ENCODE data around the gene CARMIL3.

CARMIL3 gene

GRCh38 chr14:24077086-24077485 is 25.3 kb downstream of the CARMIL3 start:
- FAIRE-seq = no peak

- FAIRE-seq = no peak
Observed at GRCh38 chr14:24078146-24078545, 26.3 kb downstream of the CARMIL3 start.

- no peak for FAIRE-seq
Observed at GRCh38 chr14:24079491-24080141, 27.8 kb downstream of the CARMIL3 start.

GRCh38 chr14:24080142-24080530 is 28.3 kb downstream of the CARMIL3 start:
- no peak for FAIRE-seq

- no peak for FAIRE-seq
Observed at GRCh38 chr14:24080888-24081738, 29.3 kb downstream of the CARMIL3 start.

GRCh38 chr14:24081739-24082211 is 30.0 kb downstream of the CARMIL3 start:
- FAIRE-seq = no peak

- FAIRE-seq = no peak
Observed at GRCh38 chr14:24082411-24083080, 30.7 kb downstream of the CARMIL3 start.

DNA sequence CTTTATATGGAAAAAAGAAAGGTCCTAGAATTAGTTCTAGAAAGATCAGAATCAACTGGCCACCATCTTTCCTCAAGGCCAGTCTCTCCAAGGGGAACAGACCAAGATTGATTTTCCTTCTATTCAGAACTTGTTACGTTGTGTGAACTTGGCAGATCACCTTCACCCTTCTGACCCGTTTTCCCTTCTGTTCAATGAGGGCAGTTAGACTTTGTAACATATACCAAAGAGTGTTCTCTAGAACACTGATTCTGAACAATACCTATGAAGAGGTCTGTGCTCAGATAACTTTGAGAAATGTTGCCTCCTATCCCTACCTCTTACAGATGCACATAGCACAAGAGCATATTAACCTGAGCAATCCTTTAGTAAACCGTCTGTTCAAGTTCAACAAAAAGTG is 31.7 kb downstream of the CARMIL3 start:
- no peak for FAIRE-seq

- FAIRE-seq = no peak
Observed at GRCh38 chr14:24084440-24084839, 32.6 kb downstream of the CARMIL3 start.

DNA sequence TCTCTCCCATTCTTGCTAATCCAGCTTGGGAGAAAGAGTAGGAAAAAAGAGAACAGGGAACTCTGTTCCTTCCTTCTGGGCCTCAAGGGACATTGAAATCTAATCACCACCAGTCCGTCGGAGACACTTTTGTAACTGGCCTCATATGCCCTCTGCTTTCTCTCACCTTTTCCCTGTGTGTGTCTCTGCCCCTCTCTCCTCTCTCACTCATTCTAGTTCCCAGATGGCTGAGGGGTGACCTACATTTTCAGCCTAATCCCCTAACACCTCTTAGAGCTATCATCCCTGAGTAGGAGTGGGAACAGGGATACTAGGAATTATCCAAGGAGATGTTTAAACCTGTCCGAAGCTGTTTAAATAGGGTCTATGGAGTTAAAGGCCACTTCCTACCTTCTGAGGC is 33.4 kb downstream of the CARMIL3 start:
- FAIRE-seq = no peak

GRCh38 chr14:24086193-24086955 is 34.6 kb downstream of the CARMIL3 start:
- no peak for FAIRE-seq

DNA sequence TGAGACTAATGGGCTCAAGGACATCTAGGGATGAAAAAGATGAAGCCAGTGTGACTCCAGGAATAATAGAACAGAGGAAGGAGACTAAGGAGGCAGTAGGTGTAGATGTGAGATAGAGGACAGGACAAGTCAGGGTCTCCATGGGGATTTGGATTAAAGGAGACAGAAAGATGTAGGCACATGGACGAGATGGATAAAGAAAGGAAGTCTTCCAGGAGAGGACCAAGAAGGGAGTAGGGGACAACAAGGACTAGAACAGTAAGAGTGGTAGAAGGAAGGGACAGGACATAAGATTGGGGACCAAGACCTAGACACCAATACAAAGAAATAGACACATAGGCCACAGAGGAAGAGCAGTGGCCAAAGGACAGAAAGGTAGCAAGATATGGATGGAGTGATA is 35.2 kb downstream of the CARMIL3 start:
- FAIRE-seq = no peak

DNA sequence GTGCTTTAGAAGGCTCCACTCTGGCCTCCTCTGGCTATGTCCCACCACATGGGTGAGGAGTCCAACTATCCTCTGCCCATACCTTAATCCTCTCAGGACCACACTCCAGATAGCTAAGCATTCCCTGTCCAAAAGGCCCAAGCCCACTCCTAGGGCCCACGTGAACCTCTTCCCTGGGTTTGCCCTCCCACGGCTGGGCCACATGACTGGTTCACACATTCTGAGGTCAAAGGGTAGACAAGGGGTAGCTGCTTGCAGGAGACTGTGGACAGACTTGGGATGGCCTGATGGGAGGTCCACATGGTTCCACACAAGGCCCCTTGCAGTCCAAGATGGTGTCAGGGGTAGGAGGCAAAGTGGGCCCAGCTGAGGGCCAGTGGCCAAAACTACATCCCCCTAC is 36.3 kb downstream of the CARMIL3 start:
- FAIRE-seq = no peak

GRCh38 chr14:24089890-24090289 is 38.1 kb downstream of the CARMIL3 start:
- no peak for FAIRE-seq

GRCh38 chr14:24092110-24092504 is 40.3 kb downstream of the CARMIL3 start:
- no peak for FAIRE-seq

DNA sequence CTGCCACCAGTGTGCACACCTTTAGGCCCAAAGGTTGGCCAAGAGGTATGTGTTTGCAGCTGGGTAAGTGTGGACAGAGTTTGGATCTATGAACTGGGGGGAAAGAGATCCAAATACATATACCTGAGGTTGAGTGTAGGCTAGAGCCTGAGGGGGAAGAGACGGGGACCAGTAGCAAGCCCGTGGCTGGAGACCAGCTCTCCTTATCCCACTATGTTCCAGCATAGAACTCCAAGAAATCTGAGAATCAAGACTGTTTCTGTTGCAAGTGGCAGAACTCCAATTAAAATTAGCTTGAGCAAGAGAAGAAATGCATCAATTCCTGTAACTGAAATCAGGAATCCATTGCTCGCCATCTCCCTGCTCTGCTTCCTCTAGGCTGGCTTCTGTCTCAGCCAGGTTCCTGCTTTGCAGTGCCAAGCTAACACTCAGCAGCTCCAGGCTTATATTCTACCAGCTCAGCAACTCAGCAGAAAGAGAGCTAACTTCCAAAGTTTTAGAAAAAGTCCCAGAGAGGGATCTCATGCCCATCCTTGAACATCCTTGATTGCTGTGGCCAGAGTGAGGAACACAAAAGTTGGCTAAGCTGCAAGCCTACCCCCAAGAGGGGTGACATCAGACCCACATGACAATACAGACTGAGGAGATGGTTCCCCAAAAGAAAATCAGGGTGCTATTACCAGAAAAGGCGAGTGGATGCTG is 40.8 kb downstream of the CARMIL3 start:
- no peak for FAIRE-seq

GRCh38 chr14:24093207-24093900 is 41.5 kb downstream of the CARMIL3 start:
- FAIRE-seq = no peak

GRCh38 chr14:24093901-24094840 is 42.4 kb downstream of the CARMIL3 start, which contains the start of gene PCK2:
TSS of gene PCK2 (plus strand) at chr14:24094311. CDS start at chr14:24094406, 95 bp downstream.
- no peak for FAIRE-seq

GRCh38 chr14:24094841-24095270 is 43.0 kb downstream of the CARMIL3 start:
- no peak for FAIRE-seq

All from colon (tissue), 2 donors.